ENCODE data around the gene SCYL3. TPM values are rescaled to one million over a fixed set of nuclear protein-coding genes. Genes with fewer than 3 reads are reported as not detected.

The SCYL3 gene
- total and polyA plus RNA-seq, 2 experiments from 2014 or later, result 2.2 to 6.8 TPM

GRCh38 chr1:169867012-169867675, 26.6 kb downstream of the SCYL3 start (continued):
- TF ChIP-seq ZNF331 (CRISPR knock-in tag; IDR thresholded peaks at IDR 0.05; ENCODE audit: low read depth), result no peak
- TF ChIP-seq JUNB (IDR thresholded peaks at IDR 0.05; ENCODE audit: unreplicated experiment), result no peak
- TF ChIP-seq STAT1 (IDR thresholded peaks at IDR 0.05; ENCODE audit: unreplicated experiment), result no peak
- TF ChIP-seq CREB1 (CRISPR knock-in tag; IDR thresholded peaks at IDR 0.05; ENCODE audit: low read depth), result no peak
- TF ChIP-seq ETS1 (IDR thresholded peaks at IDR 0.05), result no peak
- TF ChIP-seq EZH2 (IDR thresholded peaks at IDR 0.05; ENCODE audit: low read depth, unreplicated experiment), result no peak
- no peak for TF ChIP-seq NANOG (IDR thresholded peaks at IDR 0.05; ENCODE audit: borderline replicate concordance)
- TF ChIP-seq EZH2phosphoT487 (IDR thresholded peaks at IDR 0.05; ENCODE audit: unreplicated experiment), result no peak

- no peak overlapping the region for H3K4me3 ChIP-seq
- Mint-ChIP-seq H3K36me3 (ENCODE audit: low read depth) (peaks cover 56% of the 10 kb centered on the region), H3K27ac (no peak overlapping the region), H3K27me3 (ENCODE audit: insufficient read depth, low read depth, poor library complexity) (no peaks in the 10 kb centered on the region), H3K9me3 (peaks cover 2% of the 10 kb centered on the region), H3K4me1 (no peaks in the 10 kb centered on the region), H3K4me3 (no peak overlapping the region)
- no peak overlapping the region for H3K4me2 ChIP-seq
- no peaks in the 10 kb centered on the region; the same call in 1 of the 2 replicates for H4K20me1 ChIP-seq (replicated peaks; ENCODE audit: insufficient read depth)
- ATAC-seq, result no peak
- peaks cover 18% of the 10 kb centered on the region for H3K36me3 ChIP-seq (ENCODE audit: insufficient read depth)
- H3K4me1 ChIP-seq (ENCODE audit: insufficient read depth), result no peaks in the 10 kb centered on the region
- DNase-seq (ENCODE audit: low spot score), result no peak
- no peaks in the 10 kb centered on the region for H3K9me2 ChIP-seq (ENCODE audit: insufficient read depth)
- H2AFZ ChIP-seq, result no peak overlapping the region
- H3K27me3 ChIP-seq (ENCODE audit: insufficient read depth), result no peaks in the 10 kb centered on the region
- H3K79me2 ChIP-seq (replicated peaks; ENCODE audit: insufficient read depth), result no peaks in the 10 kb centered on the region
- no peaks in the 10 kb centered on the region for H3F3A ChIP-seq (replicated peaks; ENCODE audit: low read depth)
- no peak overlapping the region for H3K27ac ChIP-seq (ENCODE audit: low read depth)
- TF ChIP-seq ZNF331 (CRISPR knock-in tag; IDR thresholded peaks at IDR 0.05; ENCODE audit: low read depth) (no peak), NANOG (IDR thresholded peaks at IDR 0.05; ENCODE audit: borderline replicate concordance) (no peak), ETS1 (IDR thresholded peaks at IDR 0.05) (no peak), REST (IDR thresholded peaks at IDR 0.05; ENCODE audit: unreplicated experiment) (no peak), STAT1 (IDR thresholded peaks at IDR 0.05; ENCODE audit: unreplicated experiment) (no peak), ZNF114 (CRISPR knock-in tag; IDR thresholded peaks at IDR 0.05) (no peak), EZH2phosphoT487 (IDR thresholded peaks at IDR 0.05; ENCODE audit: unreplicated experiment) (no peak), ZNF462 (CRISPR knock-in tag; IDR thresholded peaks at IDR 0.05) (no peak), JUNB (IDR thresholded peaks at IDR 0.05; ENCODE audit: unreplicated experiment) (no peak), POLR2AphosphoS5 (IDR thresholded peaks at IDR 0.05; ENCODE audit: low read depth) (no peak), CREB1 (CRISPR knock-in tag; IDR thresholded peaks at IDR 0.05; ENCODE audit: low read depth) (no peak)
Measured at GRCh38 chr1:169866577-169866976, 27.1 kb downstream of the SCYL3 start.
